KMS-11 (cell line): ENCODE results near the gene BTBD9.

Source experiments
- H2AFZ ChIP-seq: fragments of 200-600 bp; sonication (generic); 2 replicates; pipeline ENCODE4 v1.6.1; 2016; ENCODE audit warnings: antibody characterized with exemption, mixed run types, low read depth
- H3K27ac ChIP-seq: fragments of 200-600 bp; sonication (generic); 2 replicates; pipeline ENCODE4 v1.6.1; 2016; ENCODE audit warnings: mild to moderate bottlenecking, mixed run types
- H3K27me3 ChIP-seq: fragments of 200-600 bp; sonication (generic); 2 replicates; pipeline ENCODE4 v1.6.1; 2017; ENCODE audit warnings: mild to moderate bottlenecking, low read depth, mixed run types, moderate library complexity; ENCODE audit not compliant: insufficient read depth
- H3K36me3 ChIP-seq: fragments of 200-600 bp; sonication (generic); 2 replicates; pipeline ENCODE4 v1.6.1; 2017; ENCODE audit warnings: mild to moderate bottlenecking, mixed run types; ENCODE audit not compliant: insufficient read depth
- H3K4me1 ChIP-seq: fragments of 200-600 bp; sonication (generic); 2 replicates; pipeline ENCODE4 v1.6.1; 2016; ENCODE audit warnings: mild to moderate bottlenecking, low read depth, mixed run types; ENCODE audit not compliant: poor library complexity, severe bottlenecking
- H3K4me2 ChIP-seq: fragments of 200-600 bp; sonication (generic); 2 replicates; pipeline ENCODE4 v1.7.0; 2016; ENCODE audit warnings: mild to moderate bottlenecking, mixed run types
- H3K4me3 ChIP-seq: fragments of 200-600 bp; sonication (generic); IDR thresholded peaks from 2 replicates; pipeline ENCODE4 v1.6.1; 2017; ENCODE audit warnings: low read depth, low read length, mixed read lengths; ENCODE audit not compliant: insufficient read depth
- H3K79me2 ChIP-seq: fragments of 200-600 bp; sonication (generic); 2 replicates; pipeline ENCODE4 v1.6.1; 2016; ENCODE audit warnings: low read depth, mixed run types; ENCODE audit not compliant: insufficient read depth
- H3K9ac ChIP-seq: fragments of 200-600 bp; sonication (generic); 2 replicates; pipeline ENCODE4 v1.6.1; 2016; ENCODE audit warnings: mild to moderate bottlenecking, mixed run types
- H4K20me1 ChIP-seq: fragments of 200-600 bp; sonication (generic); 2 replicates; pipeline ENCODE4 v1.6.1; 2016; ENCODE audit warnings: mild to moderate bottlenecking, mixed run types; ENCODE audit not compliant: insufficient read depth
- CTCF ChIP-seq: fragments of 200-600 bp; sonication (generic); conservative IDR thresholded peaks from 2 replicates; pipeline ENCODE4 v1.6.1; 2017; ENCODE audit warnings: low read depth, mild to moderate bottlenecking, antibody characterized with exemption, low read length, moderate library complexity, mixed read lengths

BTBD9 gene

GRCh38 chr6:38467566-38467965 is 172.2 kb downstream of the BTBD9 start:
- H3K9ac ChIP-seq, result no peak overlapping the region
- no peak for TF ChIP-seq CTCF
- no peak overlapping the region for H3K4me3 ChIP-seq
- no peaks in the 10 kb centered on the region for H4K20me1 ChIP-seq
- H3K27me3 ChIP-seq, result no peaks in the 10 kb centered on the region
- no peaks in the 10 kb centered on the region for H3K79me2 ChIP-seq
- H3K36me3 ChIP-seq, result no peaks in the 10 kb centered on the region
- H2AFZ ChIP-seq, result no peak overlapping the region
- no peaks in the 10 kb centered on the region for H3K4me1 ChIP-seq
- no peak overlapping the region for H3K4me2 ChIP-seq
- H3K27ac ChIP-seq, result no peak overlapping the region

GRCh38 chr6:38460186-38460585 is 179.5 kb downstream of the BTBD9 start:
- Histone ChIP-seq H3K27me3 (no peaks in the 10 kb centered on the region), H4K20me1 (no peaks in the 10 kb centered on the region), H3K4me2 (no peak overlapping the region), H3K36me3 (no peaks in the 10 kb centered on the region), H3K27ac (no peak overlapping the region), H3K79me2 (no peaks in the 10 kb centered on the region), H2AFZ (no peak overlapping the region), H3K4me1 (no peaks in the 10 kb centered on the region), H3K9ac (no peak overlapping the region), H3K4me3 (no peak overlapping the region)
- no peak for TF ChIP-seq CTCF

- Histone ChIP-seq H3K4me3 (no peak overlapping the region), H3K4me1 (no peaks in the 10 kb centered on the region), H3K79me2 (no peaks in the 10 kb centered on the region), H3K4me2 (no peak overlapping the region), H3K9ac (no peak overlapping the region), H3K27ac (no peak overlapping the region), H2AFZ (no peak overlapping the region), H4K20me1 (no peaks in the 10 kb centered on the region), H3K27me3 (no peaks in the 10 kb centered on the region), H3K36me3 (no peaks in the 10 kb centered on the region)
- TF ChIP-seq CTCF, result no peak
Observed at GRCh38 chr6:38459291-38459690, 180.4 kb downstream of the BTBD9 start.

- Histone ChIP-seq H3K4me2 (no peak overlapping the region), H3K27ac (no peak overlapping the region), H2AFZ (no peak overlapping the region), H3K36me3 (no peaks in the 10 kb centered on the region), H4K20me1 (no peaks in the 10 kb centered on the region), H3K9ac (no peak overlapping the region), H3K4me1 (no peaks in the 10 kb centered on the region), H3K79me2 (no peaks in the 10 kb centered on the region), H3K27me3 (no peaks in the 10 kb centered on the region; the same call in 1 of the 2 replicates), H3K4me3 (no peak overlapping the region)
- TF ChIP-seq CTCF, result no peak
Observed at GRCh38 chr6:38453861-38454260, 185.9 kb downstream of the BTBD9 start.
